HG02763 (cell line): ENCODE results near the gene TENM4.

Experiments used
- ATAC-seq: cut with Tn5 transposase; IDR thresholded peaks from one replicate; pipeline ENCODE4 v1.9.1; 2021; ENCODE audit warnings: mild to moderate bottlenecking, moderate library complexity; ENCODE audit not compliant: unreplicated experiment

TENM4 gene

GRCh38 chr11:79393362-79394043 lies 47.3 kb downstream of the TENM4 start:
- no peak for ATAC-seq

- no peak for ATAC-seq
Observed at GRCh38 chr11:79392161-79392560, 48.7 kb downstream of the TENM4 start.

GRCh38 chr11:79390923-79391322 lies 49.9 kb downstream of the TENM4 start:
- ATAC-seq, result no peak

GRCh38 chr11:79390477-79390876 lies 50.4 kb downstream of the TENM4 start:
- no peak for ATAC-seq

- ATAC-seq, result no peak
Observed at GRCh38 chr11:79388201-79388600, 52.6 kb downstream of the TENM4 start.

GRCh38 chr11:79383874-79384273 lies 57.0 kb downstream of the TENM4 start:
- ATAC-seq, result no peak

GRCh38 chr11:79382301-79383050 lies 58.4 kb downstream of the TENM4 start:
- ATAC-seq, result no peak

GRCh38 chr11:79381036-79381435 lies 59.8 kb downstream of the TENM4 start:
- ATAC-seq, result no peak

- no peak for ATAC-seq
Observed at GRCh38 chr11:79377406-79377805, 63.4 kb downstream of the TENM4 start.

- no peak for ATAC-seq
Observed at GRCh38 chr11:79375818-79376550, 64.8 kb downstream of the TENM4 start.

- no peak for ATAC-seq
Observed at GRCh38 chr11:79374727-79375126, 66.1 kb downstream of the TENM4 start.

- no peak for ATAC-seq
Observed at GRCh38 chr11:79371724-79372123, 69.1 kb downstream of the TENM4 start.

GRCh38 chr11:79371152-79371551 lies 69.7 kb downstream of the TENM4 start:
- ATAC-seq, result no peak

GRCh38 chr11:79369055-79369454 lies 71.8 kb downstream of the TENM4 start:
- ATAC-seq, result no peak

GRCh38 chr11:79367844-79368243 lies 73.0 kb downstream of the TENM4 start:
- no peak for ATAC-seq

GRCh38 chr11:79366218-79366617 lies 74.6 kb downstream of the TENM4 start:
- ATAC-seq, result no peak

- no peak for ATAC-seq
Observed at GRCh38 chr11:79363861-79364378, 76.9 kb downstream of the TENM4 start.

- ATAC-seq, result no peak
Observed at GRCh38 chr11:79363256-79363655, 77.6 kb downstream of the TENM4 start.

GRCh38 chr11:79362821-79363220 lies 78.0 kb downstream of the TENM4 start:
- ATAC-seq, result no peak

GRCh38 chr11:79362206-79362757 lies 78.5 kb downstream of the TENM4 start:
- ATAC-seq, result no peak

- no peak for ATAC-seq
Observed at GRCh38 chr11:79358258-79358657, 82.6 kb downstream of the TENM4 start.
